GM21723 (cell line): ENCODE data around the gene HOMER2.
"Not testable (repeated sequence)": the region's sequence is repeated elsewhere in the genome, so short reads cannot be mapped to it uniquely, and the experiment has no call there.

ENCODE experiments used
- ATAC-seq: cut with Tn5 transposase; IDR thresholded peaks from one replicate; pipeline ENCODE4 v1.9.1; 2021; ENCODE audit warnings: mild to moderate bottlenecking, moderate library complexity; ENCODE audit not compliant: unreplicated experiment

Gene HOMER2

GRCh38 chr15:82839136-82839535 lies 113.4 kb downstream of the HOMER2 start:
- ATAC-seq, result no peak

DNA sequence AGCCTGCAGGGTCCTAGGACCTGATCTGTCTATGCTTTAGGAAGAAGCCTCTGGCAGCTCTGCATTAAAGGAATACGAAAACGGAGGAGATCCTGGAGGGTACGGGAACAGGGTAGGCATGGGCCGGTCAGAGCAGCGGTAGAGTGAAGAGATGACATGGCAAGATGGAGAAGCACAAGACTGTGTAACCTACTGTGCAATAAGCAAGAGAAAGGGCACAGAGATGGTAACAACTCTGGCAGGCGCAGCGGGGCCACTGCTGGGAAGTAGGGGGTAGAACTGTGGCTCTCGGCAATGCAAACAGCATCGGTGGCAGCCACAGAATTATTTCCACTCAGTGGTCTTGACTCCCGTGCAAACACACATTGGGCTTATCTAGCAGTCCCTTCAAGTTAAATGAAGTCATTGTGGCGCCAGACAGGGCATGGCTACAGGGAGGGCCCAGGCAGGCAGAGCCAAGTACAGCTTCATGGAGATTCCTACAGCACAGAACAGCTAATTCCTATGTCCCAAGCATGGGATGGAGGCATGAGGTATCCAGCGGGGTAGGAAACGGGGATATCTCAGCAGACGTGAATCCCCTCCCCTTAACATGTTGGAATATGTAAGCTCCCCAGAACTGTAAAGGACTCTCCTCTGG lies 114.3 kb downstream of the HOMER2 start:
- no peak for ATAC-seq

GRCh38 chr15:82835391-82835917 lies 117.1 kb downstream of the HOMER2 start:
- ATAC-seq, result no peak

DNA sequence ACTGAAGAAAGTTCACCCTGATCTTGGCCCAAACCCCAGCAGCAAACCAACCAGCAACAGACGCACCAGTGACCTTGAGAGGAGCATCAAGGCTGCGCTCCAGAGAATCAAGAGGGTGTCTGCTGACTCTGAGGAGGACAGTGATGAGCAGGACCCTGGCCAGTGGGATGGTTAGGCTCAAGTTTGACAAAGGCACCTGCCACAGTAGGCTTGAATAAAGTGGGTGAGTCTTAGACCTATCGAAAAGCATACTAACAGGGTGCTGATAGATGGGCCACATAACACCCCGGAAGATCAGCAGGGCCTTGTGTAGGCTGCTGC lies 119.2 kb downstream of the HOMER2 start:
- no peak for ATAC-seq

DNA sequence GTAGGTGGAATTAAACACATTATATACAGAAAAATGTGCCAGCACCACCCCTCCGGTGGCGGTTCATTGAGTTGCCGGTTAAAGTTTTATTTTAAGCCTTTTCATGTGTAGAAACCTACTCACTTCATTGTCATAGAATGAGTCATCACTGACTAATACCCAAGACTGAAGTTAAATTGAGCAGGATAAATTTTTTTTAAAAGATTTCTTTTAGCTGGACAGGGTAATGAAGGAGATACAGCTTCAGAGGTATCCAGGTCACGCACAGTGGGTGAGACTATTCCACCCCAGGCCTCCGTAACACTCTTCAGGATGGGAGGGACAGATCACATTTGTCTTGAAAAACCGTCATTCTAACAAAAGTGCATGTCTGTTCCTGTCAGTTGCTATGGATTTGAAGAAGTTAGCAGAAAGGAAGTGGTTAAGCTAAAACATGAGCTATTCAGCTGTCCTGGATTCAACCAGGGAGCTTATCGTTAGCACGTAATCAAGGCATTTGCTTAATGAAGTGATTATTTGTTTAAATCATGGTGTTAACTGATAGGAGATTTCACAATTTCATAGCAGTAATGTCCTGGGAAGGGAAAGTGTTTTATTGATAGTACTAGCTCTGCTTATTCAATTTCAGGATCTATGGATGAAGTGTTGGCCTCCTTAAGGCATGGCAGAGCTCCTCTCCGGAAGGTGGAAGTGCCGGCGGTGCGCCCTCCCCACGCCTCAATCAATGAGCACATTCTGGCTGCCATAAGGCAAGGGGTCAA lies 119.7 kb downstream of the HOMER2 start:
- peak; percentile 89 for ATAC-seq

DNA sequence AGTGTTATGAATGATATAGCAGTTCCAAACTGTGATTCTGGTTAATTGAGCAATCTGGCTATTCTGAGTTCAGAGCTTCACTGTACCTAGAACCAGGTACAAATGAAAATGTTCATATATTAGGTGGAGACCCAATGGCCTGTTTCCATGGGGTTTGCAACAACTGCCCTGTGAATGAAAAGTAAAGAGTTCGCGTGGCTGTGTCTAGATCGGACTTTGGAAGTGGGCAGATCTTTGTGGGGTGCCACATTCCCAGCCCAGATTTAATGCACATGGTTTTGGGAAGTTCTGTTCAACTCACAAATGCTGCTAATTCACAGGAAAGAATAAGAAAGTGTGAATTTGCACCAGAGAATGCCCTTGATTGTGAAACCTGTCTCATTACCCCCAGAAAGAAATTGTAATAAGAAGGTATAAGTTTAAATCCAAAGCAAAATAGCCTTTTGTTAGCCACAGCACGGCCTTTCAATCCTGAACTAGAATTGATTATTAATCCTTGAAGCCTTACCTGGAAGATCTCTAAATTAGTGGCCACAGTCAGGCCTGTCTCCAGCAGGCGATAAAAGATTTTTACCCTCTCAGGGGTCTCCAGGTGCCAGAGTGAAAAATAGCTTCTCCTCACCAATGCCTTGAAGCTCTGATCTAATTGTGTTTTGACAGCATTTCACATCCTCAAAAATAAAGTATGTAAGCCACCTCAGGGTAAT lies 120.5 kb downstream of the HOMER2 start:
- ATAC-seq, result no peak

GRCh38 chr15:82830427-82831173 lies 121.9 kb downstream of the HOMER2 start:
- ATAC-seq, result no peak

GRCh38 chr15:82829234-82829633 lies 123.3 kb downstream of the HOMER2 start:
- ATAC-seq, result no peak

DNA sequence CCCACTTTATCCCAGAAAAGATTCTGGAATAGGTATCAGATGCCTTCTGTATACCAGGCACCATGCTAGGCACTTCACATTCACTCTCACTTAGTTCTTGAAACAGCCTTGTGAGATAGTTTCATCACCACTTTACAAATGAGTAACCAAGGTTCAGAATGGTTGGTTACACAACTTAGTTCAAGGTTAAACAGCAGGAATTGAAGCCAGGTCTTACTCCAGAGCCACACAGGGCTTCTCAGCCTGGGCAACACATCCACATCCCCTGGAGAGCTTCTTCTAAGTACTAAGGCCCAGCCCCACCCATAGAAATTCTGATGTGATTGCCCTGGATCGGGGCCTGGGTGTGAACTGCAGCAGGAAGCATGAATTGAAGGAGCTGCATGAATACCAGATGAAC lies 124.4 kb downstream of the HOMER2 start:
- no peak for ATAC-seq

- ATAC-seq, result no peak
These were observed 129.5 kb downstream of the HOMER2 start for GRCh38 chr15:82823049-82823448.

- ATAC-seq, result not testable (repeated sequence)
These were observed 130.7 kb downstream of the HOMER2 start for GRCh38 chr15:82821851-82822250.

GRCh38 chr15:82821396-82821795 lies 131.1 kb downstream of the HOMER2 start:
- not testable (repeated sequence) for ATAC-seq

DNA sequence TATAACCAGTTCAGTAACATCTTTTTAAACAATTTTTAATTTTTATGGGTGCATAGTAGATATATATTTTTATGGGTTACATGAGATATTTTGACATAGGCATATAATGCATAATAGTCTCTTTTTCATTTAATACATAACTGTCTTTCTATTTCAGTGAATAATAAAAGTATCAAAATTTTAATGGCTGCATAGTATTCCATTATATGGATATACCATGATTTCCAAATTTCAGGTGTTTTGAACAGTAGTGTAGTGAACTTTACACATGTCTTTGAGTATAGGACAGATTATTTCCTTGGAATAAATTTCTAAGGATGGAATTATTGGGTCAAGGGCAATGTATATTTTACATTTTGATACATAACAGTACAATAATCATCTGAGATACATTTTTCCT lies 132.4 kb downstream of the HOMER2 start:
- no peak for ATAC-seq

GRCh38 chr15:82812994-82813393 lies 139.5 kb downstream of the HOMER2 start:
- no peak for ATAC-seq

- no peak for ATAC-seq
These were observed 141.6 kb downstream of the HOMER2 start for GRCh38 chr15:82810890-82811426.

- peak; percentile 20 for ATAC-seq
These were observed 142.2 kb downstream of the HOMER2 start for GRCh38 chr15:82810061-82810889.

- peak; percentile 81 for ATAC-seq
These were observed 143.0 kb downstream of the HOMER2 start, which contains the start of gene WHAMM for GRCh38 chr15:82809308-82810060. Gene WHAMM, plus strand, starts transcription at chr15:82809628. Its CDS starts 99 bp downstream, at chr15:82809727.

DNA sequence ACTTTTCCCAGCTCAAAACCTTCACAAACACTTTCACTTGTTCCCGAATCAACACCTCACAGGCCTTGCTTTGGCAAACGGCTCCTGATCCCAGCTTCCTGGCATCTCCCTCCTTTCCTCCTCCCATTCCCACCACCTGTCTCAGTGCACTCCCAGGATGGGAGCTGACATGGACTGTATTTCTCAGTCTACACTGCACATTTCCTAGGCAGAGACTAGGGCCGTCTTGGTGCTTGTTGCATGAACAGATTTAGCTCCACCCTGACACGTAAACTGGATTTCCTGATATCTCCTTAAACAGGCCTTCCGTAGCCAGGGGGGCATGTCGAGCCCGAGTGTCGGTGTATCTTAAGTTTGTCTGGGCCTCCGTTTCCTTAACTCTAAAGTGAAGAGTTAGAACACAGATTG lies 143.9 kb downstream of the HOMER2 start:
- no peak for ATAC-seq
